HCT116 (cell line): ENCODE results near the gene RNF138. TPM values are rescaled to one million over a fixed set of nuclear protein-coding genes. Genes with fewer than 3 reads are reported as not detected.

Experiments
- ATAC-seq: fragments of 200-7000 bp; cut with Tn5 transposase; 2 replicates; pipeline ENCODE4 v1.9.1; 2020; ENCODE audit warnings: mild to moderate bottlenecking, moderate library complexity
- BruUV-seq: library from RNA; stranded (reverse); fragments of 400-500 nt; replicated peaks from 2 replicates; lab custom pipeline; 2021; lab: Mats Ljungman, UMichigan
- CTCF ChIA-PET: fragments of 300-600 bp; sonication (Branson Sonifier 250); formaldehyde crosslinking; loops from one replicate; lab custom pipeline; 2021; ENCODE audit warnings: antibody characterized with exemption; lab: Charles Lee
- POLR2A ChIA-PET: fragments of 300-600, 350-600 bp; sonication (Branson Sonifier 250); formaldehyde crosslinking; loops from one replicate; lab custom pipeline; 2021; ENCODE audit warnings: antibody characterized with exemption; lab: Charles Lee
- RAD21 ChIA-PET, 2 experiments: fragments of 300-600 bp; sonication (Branson Sonifier 250); formaldehyde crosslinking; loops; one replicate each; lab custom pipeline; 2023; ENCODE audit warnings: low total read pairs in 2 of 2; ENCODE audit not compliant: uncharacterized antibody in 2 of 2, unreplicated experiment in 2 of 2, low non-redundant PET in 1 of 2; lab: Charles Lee
- DNase-seq: peaks from one replicate; pipeline ENCODE4 v3.0.0-alpha.2; 2010; ENCODE audit warnings: low read depth, low spot score
- H2AFZ ChIP-seq: fragments of 200-600 bp; shearing (Covaris generic), sonication (generic); 2 replicates; pipeline ENCODE4 v1.6.1; 2017; ENCODE audit warnings: low read depth, mixed run types, mixed read lengths, antibody characterized with exemption, low read length; ENCODE audit not compliant: poor library complexity, severe bottlenecking
- H3K27ac ChIP-seq: 2 replicates; pipeline ENCODE4 v1.5.1; 2012; ENCODE audit warnings: low read depth, low read length
- H3K27me3 ChIP-seq: fragments of 200-600 bp; sonication (generic); 2 replicates; pipeline ENCODE4 v1.6.1; 2016; ENCODE audit warnings: mixed run types, low read length, mixed read lengths; ENCODE audit not compliant: insufficient read depth
- H3K36me3 ChIP-seq, 2 experiments: fragments of 200-500 bp in 1 of 2; fragments of 200-600 bp in 1 of 2; sonication (Bioruptor generic) in 1 of 2; sonication (generic) in 1 of 2; 2 replicates each; pipeline versions ENCODE4 v1.5.1 to v1.6.1; 2014 to 2016; ENCODE audit warnings: low read length in 2 of 2, inconsistent platforms in 1 of 2, mixed read lengths in 1 of 2, mixed run types in 1 of 2; ENCODE audit not compliant: insufficient read depth in 2 of 2, control insufficient read depth in 1 of 2
- H3K4me1 ChIP-seq, 2 experiments: fragments of 200-600 bp in 1 of 2; sonication (generic) in 1 of 2; 2 replicates each; pipeline versions ENCODE4 v1.5.1 to v1.6.1; 2012 to 2017; ENCODE audit warnings: low read length in 2 of 2, inconsistent platforms in 1 of 2, mild to moderate bottlenecking in 1 of 2, mixed read lengths in 1 of 2, mixed run types in 1 of 2, moderate library complexity in 1 of 2; ENCODE audit not compliant: insufficient read depth in 2 of 2, control insufficient read depth in 1 of 2
- H3K4me2 ChIP-seq: fragments of 200-600 bp; sonication (generic); 2 replicates; pipeline ENCODE4 v1.6.1; 2017; ENCODE audit warnings: mixed run types, low read length, mixed read lengths
- H3K4me3 ChIP-seq, 2 experiments: fragments of 200-600 bp in 1 of 2; sonication (generic) in 1 of 2; replicated peaks in 1 of 2; 2 replicates each; pipeline ENCODE4 v1.5.1; 2011 to 2016; ENCODE audit warnings: low read length in 2 of 2, control low read depth in 1 of 2, low read depth in 1 of 2, mild to moderate bottlenecking in 1 of 2, mixed read lengths in 1 of 2, mixed run types in 1 of 2
- H3K79me2 ChIP-seq: fragments of 200-600 bp; sonication (generic); 2 replicates; pipeline ENCODE4 v1.6.1; 2017; ENCODE audit warnings: mild to moderate bottlenecking, mixed run types, low read length, moderate library complexity, mixed read lengths; ENCODE audit not compliant: insufficient read depth
- H3K9ac ChIP-seq: fragments of 200-600 bp; sonication (generic); 2 replicates; pipeline ENCODE4 v1.6.1; 2016; ENCODE audit warnings: low read length, mixed read lengths
- H3K9me2 ChIP-seq: fragments of 200-600 bp; sonication (generic), shearing (Covaris generic); 2 replicates; pipeline ENCODE4 v1.6.1; 2017; ENCODE audit warnings: mixed run types, mild to moderate bottlenecking, moderate library complexity; ENCODE audit not compliant: insufficient read depth
- H3K9me3 ChIP-seq, 2 experiments: fragments of 200-500 bp in 1 of 2; fragments of 200-600 bp in 1 of 2; sonication (Bioruptor generic) in 1 of 2; sonication (generic) in 1 of 2; 2 replicates each; pipeline ENCODE4 v1.6.1; 2014 to 2017; ENCODE audit warnings: low read length in 2 of 2, mixed read lengths in 2 of 2, inconsistent platforms in 1 of 2, low read depth in 1 of 2, mild to moderate bottlenecking in 1 of 2, mixed run types in 1 of 2, moderate library complexity in 1 of 2; ENCODE audit not compliant: control insufficient read depth in 1 of 2, insufficient read depth in 1 of 2
- H4K20me1 ChIP-seq: fragments of 200-600 bp; sonication (generic), shearing (Covaris generic); 2 replicates; pipeline ENCODE4 v1.6.1; 2017; ENCODE audit warnings: mixed run types, mild to moderate bottlenecking, moderate library complexity; ENCODE audit not compliant: insufficient read depth
- POLR2AphosphoS5 ChIP-seq: IDR thresholded peaks from 2 replicates; pipeline ENCODE4 v1.6.1; 2011; ENCODE audit warnings: mild to moderate bottlenecking, low read depth, low read length, moderate library complexity
- SP1 ChIP-seq: IDR thresholded peaks from 2 replicates; pipeline ENCODE4 v1.6.1; 2012; ENCODE audit warnings: low read depth
- SRF ChIP-seq: IDR thresholded peaks from 2 replicates; pipeline ENCODE4 v1.6.1; 2012; ENCODE audit warnings: low read depth
- YY1 ChIP-seq: IDR thresholded peaks from 2 replicates; pipeline ENCODE4 v1.6.1; 2011; ENCODE audit warnings: low read length, low read depth, moderate library complexity, mild to moderate bottlenecking; ENCODE audit not compliant: insufficient replicate concordance; ENCODE audit errors: extremely low read depth
- ZNF274 ChIP-seq: fragments of 200-500 bp; sonication (Bioruptor generic); IDR thresholded peaks from 2 replicates; pipeline ENCODE4 v1.6.1; 2014; ENCODE audit warnings: mild to moderate bottlenecking, low read depth, low read length, inconsistent platforms
- intact Hi-C: fragments of 100-400 bp; cut with micrococcal nuclease; formaldehyde crosslinking; loops from 2 replicates; pipeline ENCODE4 v1.10.0; 2022
- total RNA-seq: library from RNA; stranded (reverse); gene quantifications from one replicate; pipeline ENCODE4 v1.2.1, GENCODE V29; 2021; ENCODE audit not compliant: unreplicated experiment
- TF ChIP-seq, protein P1 (sequence below): IDR thresholded peaks from 2 replicates; pipeline ENCODE4 v1.6.1; 2011; ENCODE audit warnings: mild to moderate bottlenecking, low read length, moderate library complexity; ENCODE audit not compliant: insufficient replicate concordance; ENCODE audit errors: extremely low read depth
- TF ChIP-seq, protein P2 (sequence below), 3 experiments: fragments of 200-600 bp in 1 of 3; sonication (generic) in 1 of 3; IDR thresholded peaks in 2 of 3; conservative IDR thresholded peaks in 1 of 3; 2 replicates each; pipeline ENCODE4 v1.5.1; 2012 to 2017; ENCODE audit warnings: low read depth in 2 of 3, low read length in 2 of 3, antibody characterized with exemption in 1 of 3, borderline replicate concordance in 1 of 3, control low read depth in 1 of 3, mild to moderate bottlenecking in 1 of 3, mixed read lengths in 1 of 3, mixed run types in 1 of 3, moderate library complexity in 1 of 3; ENCODE audit not compliant: insufficient read depth in 1 of 3
- TF ChIP-seq, protein P3 (sequence below): IDR thresholded peaks from 2 replicates; pipeline ENCODE4 v1.6.1; 2012
- TF ChIP-seq, protein P4 (sequence below): IDR thresholded peaks from 2 replicates; pipeline ENCODE4 v1.6.1; 2012

Gene RNF138
- total RNA-seq, 1 experiment from 2014 or later = 72.5 TPM

DNA sequence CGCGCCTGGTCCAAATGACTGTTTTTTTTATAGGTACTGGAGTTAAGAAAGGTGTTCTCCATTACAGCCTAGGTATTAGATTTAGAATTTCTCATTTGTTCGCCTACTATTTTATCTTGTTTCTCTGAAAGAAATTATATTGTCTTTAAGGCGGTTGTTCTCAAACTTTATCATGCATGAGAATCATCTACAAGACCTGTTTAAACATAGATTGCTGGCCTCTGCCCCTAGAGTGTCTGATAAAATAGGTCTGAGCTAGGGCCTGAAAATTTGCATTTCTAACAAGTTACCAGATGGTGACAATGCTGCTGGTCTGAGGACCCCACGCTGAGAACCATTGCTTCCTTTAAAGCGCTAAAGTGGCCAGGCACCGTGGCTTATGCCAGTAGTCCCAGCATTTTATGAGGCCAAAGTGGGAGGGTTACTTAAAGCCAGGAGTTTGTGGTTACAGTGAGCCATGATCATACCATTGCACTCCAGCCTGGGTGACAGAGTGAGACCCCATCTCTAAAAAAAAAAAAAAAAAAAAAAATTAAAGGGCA, 34.0 kb upstream of the RNF138 start:
- no peaks in the 10 kb centered on the region for H4K20me1 ChIP-seq
- H3K4me3 ChIP-seq = no peak overlapping the region
- ATAC-seq (no peak), DNase-seq (no peak)
- RAD21 ChIA-PET = no interaction called here
- no peak for TF ChIP-seq YY1
- TF ChIP-seq, protein P1, sequence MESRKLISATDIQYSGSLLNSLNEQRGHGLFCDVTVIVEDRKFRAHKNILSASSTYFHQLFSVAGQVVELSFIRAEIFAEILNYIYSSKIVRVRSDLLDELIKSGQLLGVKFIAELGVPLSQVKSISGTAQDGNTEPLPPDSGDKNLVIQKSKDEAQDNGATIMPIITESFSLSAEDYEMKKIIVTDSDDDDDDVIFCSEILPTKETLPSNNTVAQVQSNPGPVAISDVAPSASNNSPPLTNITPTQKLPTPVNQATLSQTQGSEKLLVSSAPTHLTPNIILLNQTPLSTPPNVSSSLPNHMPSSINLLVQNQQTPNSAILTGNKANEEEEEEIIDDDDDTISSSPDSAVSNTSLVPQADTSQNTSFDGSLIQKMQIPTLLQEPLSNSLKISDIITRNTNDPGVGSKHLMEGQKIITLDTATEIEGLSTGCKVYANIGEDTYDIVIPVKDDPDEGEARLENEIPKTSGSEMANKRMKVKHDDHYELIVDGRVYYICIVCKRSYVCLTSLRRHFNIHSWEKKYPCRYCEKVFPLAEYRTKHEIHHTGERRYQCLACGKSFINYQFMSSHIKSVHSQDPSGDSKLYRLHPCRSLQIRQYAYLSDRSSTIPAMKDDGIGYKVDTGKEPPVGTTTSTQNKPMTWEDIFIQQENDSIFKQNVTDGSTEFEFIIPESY = no peak
- TF ChIP-seq, protein P2, sequence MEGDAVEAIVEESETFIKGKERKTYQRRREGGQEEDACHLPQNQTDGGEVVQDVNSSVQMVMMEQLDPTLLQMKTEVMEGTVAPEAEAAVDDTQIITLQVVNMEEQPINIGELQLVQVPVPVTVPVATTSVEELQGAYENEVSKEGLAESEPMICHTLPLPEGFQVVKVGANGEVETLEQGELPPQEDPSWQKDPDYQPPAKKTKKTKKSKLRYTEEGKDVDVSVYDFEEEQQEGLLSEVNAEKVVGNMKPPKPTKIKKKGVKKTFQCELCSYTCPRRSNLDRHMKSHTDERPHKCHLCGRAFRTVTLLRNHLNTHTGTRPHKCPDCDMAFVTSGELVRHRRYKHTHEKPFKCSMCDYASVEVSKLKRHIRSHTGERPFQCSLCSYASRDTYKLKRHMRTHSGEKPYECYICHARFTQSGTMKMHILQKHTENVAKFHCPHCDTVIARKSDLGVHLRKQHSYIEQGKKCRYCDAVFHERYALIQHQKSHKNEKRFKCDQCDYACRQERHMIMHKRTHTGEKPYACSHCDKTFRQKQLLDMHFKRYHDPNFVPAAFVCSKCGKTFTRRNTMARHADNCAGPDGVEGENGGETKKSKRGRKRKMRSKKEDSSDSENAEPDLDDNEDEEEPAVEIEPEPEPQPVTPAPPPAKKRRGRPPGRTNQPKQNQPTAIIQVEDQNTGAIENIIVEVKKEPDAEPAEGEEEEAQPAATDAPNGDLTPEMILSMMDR (IDR thresholded peaks at IDR 0.05 in 2 of 3, conservative IDR thresholded peaks at IDR 0.05 in 1 of 3; ENCODE audit: borderline replicate concordance in 1 of 3, insufficient read depth in 1 of 3, low read depth in 2 of 3, low read length in 2 of 3) = no peak
- no peak for TF ChIP-seq SP1
- TF ChIP-seq, protein P3, sequence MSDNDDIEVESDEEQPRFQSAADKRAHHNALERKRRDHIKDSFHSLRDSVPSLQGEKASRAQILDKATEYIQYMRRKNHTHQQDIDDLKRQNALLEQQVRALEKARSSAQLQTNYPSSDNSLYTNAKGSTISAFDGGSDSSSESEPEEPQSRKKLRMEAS = no peak
- no peak for TF ChIP-seq POLR2AphosphoS5
- no peak for TF ChIP-seq SRF
- TF ChIP-seq ZNF274 = no peak
- TF ChIP-seq, protein P4, sequence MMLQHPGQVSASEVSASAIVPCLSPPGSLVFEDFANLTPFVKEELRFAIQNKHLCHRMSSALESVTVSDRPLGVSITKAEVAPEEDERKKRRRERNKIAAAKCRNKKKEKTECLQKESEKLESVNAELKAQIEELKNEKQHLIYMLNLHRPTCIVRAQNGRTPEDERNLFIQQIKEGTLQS = no peak
- no peaks in the 10 kb centered on the region for H3K79me2 ChIP-seq
- H3K27me3 ChIP-seq = no peaks in the 10 kb centered on the region
- no peaks in the 10 kb centered on the region for H3K9me2 ChIP-seq
- H3K4me2 ChIP-seq = no peak overlapping the region
- no peak overlapping the region for H3K27ac ChIP-seq
- no peaks in the 10 kb centered on the region for H3K36me3 ChIP-seq
- H3K4me1 ChIP-seq = no peaks in the 10 kb centered on the region
- H3K9me3 ChIP-seq = no peaks in the 10 kb centered on the region
- H2AFZ ChIP-seq = no peak overlapping the region
- no TSS peak for BruUV-seq
- CTCF ChIA-PET = no interaction called here
- no peak overlapping the region for H3K9ac ChIP-seq
- POLR2A ChIA-PET = no interaction called here
- intact Hi-C loops = no loop called here
